ENCODE measurements around the gene PIK3C2A.

The PIK3C2A gene

GRCh38 chr11:17183836-17184235 lies 23.9 kb downstream of the PIK3C2A start:
- Histone ChIP-seq H3K4me3 (ENCODE audit: low read length in 2 of 2) (no peak overlapping the region), H3K27me3 (ENCODE audit: control insufficient read depth in 1 of 2, insufficient read depth in 2 of 2, low read length in 2 of 2) (no peaks in the 10 kb centered on the region), H3K9me3 (ENCODE audit: control insufficient read depth in 2 of 2, low read length in 2 of 2) (no peaks in the 10 kb centered on the region), H3K27ac (ENCODE audit: low read length) (no peak overlapping the region), H3K36me3 (ENCODE audit: control insufficient read depth in 2 of 2, insufficient read depth in 2 of 2, low read length in 2 of 2) (peaks cover 2 to 3% of the 10 kb centered on the region in 2 donors), H3K4me1 (ENCODE audit: control insufficient read depth, insufficient read depth, low read length) (no peaks in the 10 kb centered on the region), H3K9ac (ENCODE audit: low read length in 2 of 2) (no peak overlapping the region)

GRCh38 chr11:17179970-17180369 lies 27.8 kb downstream of the PIK3C2A start:
- Histone ChIP-seq H3K9me3 (ENCODE audit: control insufficient read depth in 2 of 2, low read length in 2 of 2) (no peaks in the 10 kb centered on the region), H3K27ac (ENCODE audit: low read length) (no peak overlapping the region), H3K27me3 (ENCODE audit: control insufficient read depth in 1 of 2, insufficient read depth in 2 of 2, low read length in 2 of 2) (no peaks in the 10 kb centered on the region), H3K9ac (ENCODE audit: low read length in 2 of 2) (no peak overlapping the region), H3K4me1 (ENCODE audit: control insufficient read depth, insufficient read depth, low read length) (no peaks in the 10 kb centered on the region), H3K36me3 (ENCODE audit: control insufficient read depth in 2 of 2, insufficient read depth in 2 of 2, low read length in 2 of 2) (peaks cover 0 to 3% of the 10 kb centered on the region in 2 donors), H3K4me3 (ENCODE audit: low read length in 2 of 2) (no peak overlapping the region)

GRCh38 chr11:17173332-17173731 lies 34.5 kb downstream of the PIK3C2A start:
- peaks cover 3% of the 10 kb centered on the region in 2 donors for H3K36me3 ChIP-seq (ENCODE audit: control insufficient read depth in 2 of 2, insufficient read depth in 2 of 2, low read length in 2 of 2)
- H3K4me1 ChIP-seq (ENCODE audit: control insufficient read depth, insufficient read depth, low read length), result no peaks in the 10 kb centered on the region
- no peak overlapping the region for H3K27ac ChIP-seq (ENCODE audit: low read length)
- no peaks in the 10 kb centered on the region for H3K9me3 ChIP-seq (ENCODE audit: control insufficient read depth in 2 of 2, low read length in 2 of 2)
- no peaks in the 10 kb centered on the region for H3K27me3 ChIP-seq (ENCODE audit: control insufficient read depth in 1 of 2, insufficient read depth in 2 of 2, low read length in 2 of 2)
- no peak overlapping the region for H3K9ac ChIP-seq (ENCODE audit: low read length in 2 of 2)
- no peak overlapping the region for H3K4me3 ChIP-seq (ENCODE audit: low read length in 2 of 2)

- H3K36me3 ChIP-seq (ENCODE audit: control insufficient read depth in 2 of 2, insufficient read depth in 2 of 2, low read length in 2 of 2), result peaks cover 3% of the 10 kb centered on the region in 2 donors
- no peak overlapping the region for H3K27ac ChIP-seq (ENCODE audit: low read length)
- no peaks in the 10 kb centered on the region for H3K27me3 ChIP-seq (ENCODE audit: control insufficient read depth in 1 of 2, insufficient read depth in 2 of 2, low read length in 2 of 2)
- H3K9me3 ChIP-seq (ENCODE audit: control insufficient read depth in 2 of 2, low read length in 2 of 2), result no peaks in the 10 kb centered on the region
- no peak overlapping the region for H3K9ac ChIP-seq (ENCODE audit: low read length in 2 of 2)
- H3K4me1 ChIP-seq (ENCODE audit: control insufficient read depth, insufficient read depth, low read length), result no peaks in the 10 kb centered on the region
- no peak overlapping the region for H3K4me3 ChIP-seq (ENCODE audit: low read length in 2 of 2)
These were observed 35.9 kb downstream of the PIK3C2A start for GRCh38 chr11:17171916-17172315.

- H3K27ac ChIP-seq (ENCODE audit: low read length), result no peak overlapping the region
- H3K27me3 ChIP-seq (ENCODE audit: control insufficient read depth in 1 of 2, insufficient read depth in 2 of 2, low read length in 2 of 2), result no peaks in the 10 kb centered on the region
- no peak overlapping the region for H3K9ac ChIP-seq (ENCODE audit: low read length in 2 of 2)
These were observed 36.4 kb downstream of the PIK3C2A start for GRCh38 chr11:17171343-17171742.

GRCh38 chr11:17169876-17170275 lies 37.9 kb downstream of the PIK3C2A start:
- Histone ChIP-seq H3K9me3 (ENCODE audit: control insufficient read depth in 2 of 2, low read length in 2 of 2) (no peaks in the 10 kb centered on the region), H3K4me1 (ENCODE audit: control insufficient read depth, insufficient read depth, low read length) (no peaks in the 10 kb centered on the region), H3K9ac (ENCODE audit: low read length in 2 of 2) (no peak overlapping the region), H3K36me3 (ENCODE audit: control insufficient read depth in 2 of 2, insufficient read depth in 2 of 2, low read length in 2 of 2) (peaks cover 3% of the 10 kb centered on the region in 2 donors), H3K4me3 (ENCODE audit: low read length in 2 of 2) (no peak overlapping the region), H3K27ac (ENCODE audit: low read length) (no peak overlapping the region), H3K27me3 (ENCODE audit: control insufficient read depth in 1 of 2, insufficient read depth in 2 of 2, low read length in 2 of 2) (no peaks in the 10 kb centered on the region)

More at GRCh38 chr11:17171343-17171742, 36.4 kb downstream of the PIK3C2A start:
- no peak overlapping the region for H3K4me3 ChIP-seq (ENCODE audit: low read length in 2 of 2)
- H3K4me1 ChIP-seq (ENCODE audit: control insufficient read depth, insufficient read depth, low read length), result no peaks in the 10 kb centered on the region
- H3K9me3 ChIP-seq (ENCODE audit: control insufficient read depth in 2 of 2, low read length in 2 of 2), result no peaks in the 10 kb centered on the region
- H3K36me3 ChIP-seq (ENCODE audit: control insufficient read depth in 2 of 2, insufficient read depth in 2 of 2, low read length in 2 of 2), result peaks cover 3% of the 10 kb centered on the region in 2 donors

- no peak overlapping the region for H3K9ac ChIP-seq (ENCODE audit: low read length in 2 of 2)
- H3K4me1 ChIP-seq (ENCODE audit: control insufficient read depth, insufficient read depth, low read length), result no peaks in the 10 kb centered on the region
- H3K36me3 ChIP-seq (ENCODE audit: control insufficient read depth in 2 of 2, insufficient read depth in 2 of 2, low read length in 2 of 2), result peaks cover 3% of the 10 kb centered on the region in 2 donors
- no peaks in the 10 kb centered on the region for H3K27me3 ChIP-seq (ENCODE audit: control insufficient read depth in 1 of 2, insufficient read depth in 2 of 2, low read length in 2 of 2)
- no peak overlapping the region for H3K4me3 ChIP-seq (ENCODE audit: low read length in 2 of 2)
- H3K27ac ChIP-seq (ENCODE audit: low read length), result no peak overlapping the region
- H3K9me3 ChIP-seq (ENCODE audit: control insufficient read depth in 2 of 2, low read length in 2 of 2), result no peaks in the 10 kb centered on the region
These were observed 42.4 kb downstream of the PIK3C2A start for GRCh38 chr11:17165247-17165890.

- H3K36me3 ChIP-seq (ENCODE audit: control insufficient read depth in 2 of 2, insufficient read depth in 2 of 2, low read length in 2 of 2), result peaks cover 3% of the 10 kb centered on the region in 2 donors
- H3K4me1 ChIP-seq (ENCODE audit: control insufficient read depth, insufficient read depth, low read length), result peaks cover under 1% of the 10 kb centered on the region
- H3K9me3 ChIP-seq (ENCODE audit: control insufficient read depth in 2 of 2, low read length in 2 of 2), result no peaks in the 10 kb centered on the region
- H3K27me3 ChIP-seq (ENCODE audit: control insufficient read depth in 1 of 2, insufficient read depth in 2 of 2, low read length in 2 of 2), result no peaks in the 10 kb centered on the region
- no peak overlapping the region for H3K4me3 ChIP-seq (ENCODE audit: low read length in 2 of 2)
- no peak overlapping the region for H3K27ac ChIP-seq (ENCODE audit: low read length)
- no peak overlapping the region for H3K9ac ChIP-seq (ENCODE audit: low read length in 2 of 2)
These were observed 43.2 kb downstream of the PIK3C2A start for GRCh38 chr11:17164361-17165246.

GRCh38 chr11:17163736-17164135 lies 44.0 kb downstream of the PIK3C2A start:
- no peak overlapping the region for H3K27ac ChIP-seq (ENCODE audit: low read length)
- H3K27me3 ChIP-seq (ENCODE audit: control insufficient read depth in 1 of 2, insufficient read depth in 2 of 2, low read length in 2 of 2), result no peaks in the 10 kb centered on the region
- no peak overlapping the region for H3K9ac ChIP-seq (ENCODE audit: low read length in 2 of 2)
- H3K4me1 ChIP-seq (ENCODE audit: control insufficient read depth, insufficient read depth, low read length), result peaks cover 2% of the 10 kb centered on the region
- H3K4me3 ChIP-seq (ENCODE audit: low read length in 2 of 2), result no peak overlapping the region
- H3K36me3 ChIP-seq (ENCODE audit: control insufficient read depth in 2 of 2, insufficient read depth in 2 of 2, low read length in 2 of 2), result peaks cover 2 to 3% of the 10 kb centered on the region in 2 donors
- no peaks in the 10 kb centered on the region for H3K9me3 ChIP-seq (ENCODE audit: control insufficient read depth in 2 of 2, low read length in 2 of 2)

GRCh38 chr11:17163291-17163690 lies 44.5 kb downstream of the PIK3C2A start:
- no peaks in the 10 kb centered on the region for H3K9me3 ChIP-seq (ENCODE audit: control insufficient read depth in 2 of 2, low read length in 2 of 2)
- no peaks in the 10 kb centered on the region for H3K36me3 ChIP-seq (ENCODE audit: control insufficient read depth in 2 of 2, insufficient read depth in 2 of 2, low read length in 2 of 2)
- H3K9ac ChIP-seq (ENCODE audit: low read length in 2 of 2), result no peak overlapping the region
- H3K4me1 ChIP-seq (ENCODE audit: control insufficient read depth, insufficient read depth, low read length), result peaks cover 2% of the 10 kb centered on the region
- no peaks in the 10 kb centered on the region for H3K27me3 ChIP-seq (ENCODE audit: control insufficient read depth in 1 of 2, insufficient read depth in 2 of 2, low read length in 2 of 2)
- H3K4me3 ChIP-seq (ENCODE audit: low read length in 2 of 2), result no peak overlapping the region
- no peak overlapping the region for H3K27ac ChIP-seq (ENCODE audit: low read length)

GRCh38 chr11:17162376-17162775 lies 45.4 kb downstream of the PIK3C2A start:
- Histone ChIP-seq H3K4me1 (ENCODE audit: control insufficient read depth, insufficient read depth, low read length) (peaks cover 2% of the 10 kb centered on the region), H3K9me3 (ENCODE audit: control insufficient read depth in 2 of 2, low read length in 2 of 2) (no peaks in the 10 kb centered on the region), H3K9ac (ENCODE audit: low read length in 2 of 2) (no peak overlapping the region), H3K4me3 (ENCODE audit: low read length in 2 of 2) (no peak overlapping the region), H3K36me3 (ENCODE audit: control insufficient read depth in 2 of 2, insufficient read depth in 2 of 2, low read length in 2 of 2) (no peaks in the 10 kb centered on the region), H3K27me3 (ENCODE audit: control insufficient read depth in 1 of 2, insufficient read depth in 2 of 2, low read length in 2 of 2) (no peaks in the 10 kb centered on the region), H3K27ac (ENCODE audit: low read length) (no peak overlapping the region)
